Sigmoid colon (tissue), 3 donors: ENCODE measurements around the gene OR1K1.

Experiments used
- CTCF ChIP-seq, 4 experiments: fragments of 450-650 bp in 3 of 4; fragments of 200-600 bp in 1 of 4; IDR thresholded peaks; one replicate each; pipeline ENCODE4 v1.5.1; 2016 to 2019; ENCODE audit warnings: antibody characterized with exemption in 4 of 4, mild to moderate bottlenecking in 3 of 4, moderate library complexity in 2 of 4
- POLR2A ChIP-seq, 2 donors: fragments of 450-650 bp; IDR thresholded peaks; one replicate each; pipeline ENCODE4 v1.6.1; 2016; ENCODE audit warnings: antibody characterized with exemption in 2 of 2, mild to moderate bottlenecking in 2 of 2, moderate library complexity in 2 of 2

DNA sequence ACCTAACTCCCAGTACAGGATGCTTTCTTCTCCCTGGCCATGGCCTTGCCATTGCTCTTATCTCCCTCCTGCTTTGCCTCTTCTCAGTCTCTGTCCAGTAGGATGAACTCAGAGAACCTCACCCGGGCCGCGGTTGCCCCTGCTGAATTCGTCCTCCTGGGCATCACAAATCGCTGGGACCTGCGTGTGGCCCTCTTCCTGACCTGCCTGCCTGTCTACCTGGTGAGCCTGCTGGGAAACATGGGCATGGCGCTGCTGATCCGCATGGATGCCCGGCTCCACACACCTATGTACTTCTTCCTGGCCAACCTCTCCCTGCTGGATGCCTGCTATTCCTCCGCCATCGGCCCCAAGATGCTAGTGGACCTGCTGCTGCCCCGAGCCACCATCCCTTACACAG lies 11.1 kb upstream of the OR1K1 start, which contains the start of gene OR5C1:
- no peak for TF ChIP-seq CTCF (IDR thresholded peaks at IDR 0.05)
- TF ChIP-seq POLR2A (IDR thresholded peaks at IDR 0.05): no peak
